ENCODE measurements around the gene NRP1.

The NRP1 gene

GRCh38 chr10:33256458-33256857, 78.0 kb downstream of the NRP1 start:
- FAIRE-seq, result no peak
- TF ChIP-seq CTCF (IDR thresholded peaks at IDR 0.05; ENCODE audit: insufficient read depth, missing control alignments), result no peak
- no peak for DNase-seq (ENCODE audit: insufficient read length, low spot score)

- FAIRE-seq (no peak), DNase-seq (ENCODE audit: insufficient read length, low spot score) (no peak)
Measured at GRCh38 chr10:33254556-33255160, 79.8 kb downstream of the NRP1 start.

GRCh38 chr10:33253411-33253810, 81.1 kb downstream of the NRP1 start:
- no peak for TF ChIP-seq CTCF (IDR thresholded peaks at IDR 0.05; ENCODE audit: insufficient read depth, missing control alignments)
- DNase-seq (ENCODE audit: insufficient read length, low spot score), result no peak
- no peak for FAIRE-seq

More at GRCh38 chr10:33254556-33255160, 79.8 kb downstream of the NRP1 start:
- TF ChIP-seq CTCF (IDR thresholded peaks at IDR 0.05; ENCODE audit: insufficient read depth, missing control alignments), result no peak

- DNase-seq (ENCODE audit: insufficient read length, low spot score), result no peak
Measured at GRCh38 chr10:33252794-33253203, 81.7 kb downstream of the NRP1 start.

GRCh38 chr10:33252324-33252723, 82.1 kb downstream of the NRP1 start:
- DNase-seq (ENCODE audit: insufficient read length, low spot score) (no peak), FAIRE-seq (no peak)
- TF ChIP-seq CTCF (IDR thresholded peaks at IDR 0.05; ENCODE audit: insufficient read depth, missing control alignments), result no peak

More at GRCh38 chr10:33252794-33253203, 81.7 kb downstream of the NRP1 start:
- no peak for TF ChIP-seq CTCF (IDR thresholded peaks at IDR 0.05; ENCODE audit: insufficient read depth, missing control alignments)
- FAIRE-seq, result no peak

GRCh38 chr10:33249659-33250345, 84.7 kb downstream of the NRP1 start:
- no peak for TF ChIP-seq CTCF (IDR thresholded peaks at IDR 0.05; ENCODE audit: insufficient read depth, missing control alignments)
- DNase-seq (ENCODE audit: insufficient read length, low spot score) (no peak), FAIRE-seq (no peak)

- TF ChIP-seq CTCF (IDR thresholded peaks at IDR 0.05; ENCODE audit: insufficient read depth, missing control alignments), result no peak
- no peak for DNase-seq (ENCODE audit: insufficient read length, low spot score)
- FAIRE-seq, result no peak
Measured at GRCh38 chr10:33249137-33249536, 85.3 kb downstream of the NRP1 start.
